Measurements from ENCODE around the gene CKMT2.

The CKMT2 gene

DNA sequence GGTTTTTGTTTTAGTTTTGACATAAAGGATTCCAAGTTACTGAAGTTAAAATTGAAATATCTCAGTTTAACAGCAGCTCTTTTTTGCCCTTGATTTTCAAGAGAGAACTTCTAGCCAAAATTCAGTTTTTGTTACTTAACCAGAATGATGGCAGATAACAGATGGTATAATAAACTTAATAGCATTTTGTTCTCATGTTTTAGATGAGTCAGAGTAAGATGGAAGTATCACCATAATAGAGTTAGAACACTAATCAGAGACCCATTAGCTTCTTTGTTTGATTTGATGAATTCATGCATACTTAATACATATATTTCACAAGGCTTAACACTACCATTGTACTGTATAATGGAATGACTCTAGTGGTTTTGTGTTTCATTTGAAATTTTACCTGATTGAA lies 80.2 kb downstream of the CKMT2 start:
- no peak for DNase-seq

GRCh38 chr5:81313686-81314085 lies 80.6 kb downstream of the CKMT2 start:
- no peak for DNase-seq

DNA sequence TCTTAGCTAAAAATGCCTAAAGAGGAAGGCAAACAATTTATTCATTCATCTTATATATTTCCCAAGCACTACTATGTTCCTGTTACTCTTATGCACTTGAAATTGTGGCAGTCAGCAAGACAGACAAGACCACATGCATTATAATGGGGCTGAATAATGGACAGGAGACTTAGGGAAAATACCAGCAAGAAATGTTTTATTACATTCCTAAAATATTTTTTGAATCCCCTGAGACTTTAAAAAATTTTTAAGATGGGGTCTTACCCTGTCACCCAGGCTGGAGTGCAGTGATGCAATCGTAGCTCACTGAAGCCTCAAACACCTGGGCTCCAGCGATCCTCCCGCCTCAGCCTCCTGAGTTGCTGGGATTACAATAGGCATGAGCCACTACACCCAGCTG lies 81.5 kb downstream of the CKMT2 start:
- DNase-seq: no peak

DNA sequence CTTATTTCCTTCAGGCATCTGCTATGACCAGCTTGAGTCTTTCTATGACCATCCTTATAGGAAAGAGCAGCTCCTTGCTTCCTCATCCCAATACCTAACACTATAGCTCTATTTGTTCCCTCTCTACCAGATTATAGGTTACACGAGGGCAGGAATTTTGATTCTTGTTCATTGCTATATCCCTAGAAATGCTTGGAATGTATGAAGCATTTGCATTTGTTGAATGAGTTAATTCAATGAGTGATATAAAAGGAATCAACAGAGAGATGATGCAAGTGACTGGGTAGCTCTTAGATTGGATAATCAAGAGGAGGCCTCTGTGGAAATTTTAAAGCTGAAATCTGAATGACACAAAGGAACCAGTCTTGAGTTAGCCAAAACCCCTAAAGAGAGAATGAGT lies 82.2 kb downstream of the CKMT2 start:
- DNase-seq: no peak

GRCh38 chr5:81315830-81316229 lies 82.7 kb downstream of the CKMT2 start:
- DNase-seq: no peak

All from DMS79 treated with DMSO at 0.1 percent for 48 hours (cell line).